Stimulated activated CD8-positive, alpha-beta memory T cell treated with anti-CD3 and anti-CD28 coated beads, Interleukin-7, amount 100 ng/mL, for 1 hour (primary cell): ENCODE data around the gene CARD9.

ENCODE experiments used
- DNase-seq, 2 donors: peaks; one replicate each; pipeline ENCODE4 v3.0.0-alpha.2; 2020; ENCODE audit warnings: low read depth in 2 of 2

CARD9 gene

GRCh38 chr9:136335296-136336155 is 37.9 kb downstream of the CARD9 start:
- DNase-seq, result no peak

- no peak for DNase-seq
Measured at GRCh38 chr9:136334541-136334940, 38.9 kb downstream of the CARD9 start.

- no peak for DNase-seq
Measured at GRCh38 chr9:136333486-136333885, 40.0 kb downstream of the CARD9 start.

GRCh38 chr9:136333045-136333444 is 40.4 kb downstream of the CARD9 start:
- no peak for DNase-seq

- no peak for DNase-seq
Measured at GRCh38 chr9:136332482-136332983, 40.9 kb downstream of the CARD9 start.

- DNase-seq, result no peak
Measured at GRCh38 chr9:136331556-136332481, 41.6 kb downstream of the CARD9 start.

GRCh38 chr9:136331030-136331429 is 42.4 kb downstream of the CARD9 start:
- no peak for DNase-seq

GRCh38 chr9:136330406-136330990 is 43.0 kb downstream of the CARD9 start:
- no peak for DNase-seq

GRCh38 chr9:136329636-136330405 is 43.6 kb downstream of the CARD9 start:
- no peak for DNase-seq

- no peak for DNase-seq
Measured at GRCh38 chr9:136329211-136329627, 44.2 kb downstream of the CARD9 start.

- no peak for DNase-seq
Measured at GRCh38 chr9:136328622-136329041, 44.8 kb downstream of the CARD9 start.

- DNase-seq, result no peak
Measured at GRCh38 chr9:136328011-136328621, 45.4 kb downstream of the CARD9 start.

GRCh38 chr9:136327304-136327974 is 46.0 kb downstream of the CARD9 start, which contains the start of gene GPSM1:
TSS of gene GPSM1 (plus strand) at chr9:136327539. CDS start at chr9:136327696, 157 bp downstream.
- no peak for DNase-seq

GRCh38 chr9:136326761-136327303 is 46.6 kb downstream of the CARD9 start:
- no peak for DNase-seq

GRCh38 chr9:136326061-136326760 is 47.3 kb downstream of the CARD9 start:
- DNase-seq, result no peak

- DNase-seq, result no peak
Measured at GRCh38 chr9:136325358-136325757, 48.1 kb downstream of the CARD9 start.

- no peak for DNase-seq
Measured at GRCh38 chr9:136324501-136325300, 48.8 kb downstream of the CARD9 start.

- DNase-seq, result no peak
Measured at GRCh38 chr9:136323371-136323789, 50.1 kb downstream of the CARD9 start.
